Adipocyte (in vitro differentiated cells): ENCODE measurements around the gene CDC23.
"Not testable (repeated sequence)": the region's sequence is repeated elsewhere in the genome, so short reads cannot be mapped to it uniquely, and the experiment has no call there.

Source experiments
- DNase-seq: peaks from one replicate; pipeline ENCODE4 v3.0.0-alpha.2; 2015; ENCODE audit warnings: low read depth
- H3K27me3 ChIP-seq: replicated peaks from 2 replicates; pipeline ENCODE4 v1.7.0; 2013; ENCODE audit warnings: mild to moderate bottlenecking, low read length, moderate library complexity; ENCODE audit not compliant: control insufficient read depth, insufficient read depth
- H3K36me3 ChIP-seq: 2 replicates; pipeline ENCODE4 v1.7.0; 2013; ENCODE audit warnings: low read length, mild to moderate bottlenecking, moderate library complexity; ENCODE audit not compliant: control insufficient read depth, insufficient read depth, severe bottlenecking
- H3K4me1 ChIP-seq: 2 replicates; pipeline ENCODE4 v1.7.0; 2013; ENCODE audit warnings: mild to moderate bottlenecking, low read length, moderate library complexity; ENCODE audit not compliant: control insufficient read depth, insufficient read depth
- H3K4me3 ChIP-seq: 2 replicates; pipeline ENCODE4 v1.7.0; 2013; ENCODE audit warnings: mild to moderate bottlenecking, low read length, moderate library complexity
- H3K9ac ChIP-seq: 2 replicates; pipeline ENCODE4 v1.7.0; 2013; ENCODE audit warnings: mild to moderate bottlenecking, low read length, moderate library complexity
- H3K9me3 ChIP-seq: 2 replicates; pipeline ENCODE4 v1.7.0; 2013; ENCODE audit warnings: mild to moderate bottlenecking, low read length, moderate library complexity; ENCODE audit not compliant: control insufficient read depth

Gene CDC23, protein sequence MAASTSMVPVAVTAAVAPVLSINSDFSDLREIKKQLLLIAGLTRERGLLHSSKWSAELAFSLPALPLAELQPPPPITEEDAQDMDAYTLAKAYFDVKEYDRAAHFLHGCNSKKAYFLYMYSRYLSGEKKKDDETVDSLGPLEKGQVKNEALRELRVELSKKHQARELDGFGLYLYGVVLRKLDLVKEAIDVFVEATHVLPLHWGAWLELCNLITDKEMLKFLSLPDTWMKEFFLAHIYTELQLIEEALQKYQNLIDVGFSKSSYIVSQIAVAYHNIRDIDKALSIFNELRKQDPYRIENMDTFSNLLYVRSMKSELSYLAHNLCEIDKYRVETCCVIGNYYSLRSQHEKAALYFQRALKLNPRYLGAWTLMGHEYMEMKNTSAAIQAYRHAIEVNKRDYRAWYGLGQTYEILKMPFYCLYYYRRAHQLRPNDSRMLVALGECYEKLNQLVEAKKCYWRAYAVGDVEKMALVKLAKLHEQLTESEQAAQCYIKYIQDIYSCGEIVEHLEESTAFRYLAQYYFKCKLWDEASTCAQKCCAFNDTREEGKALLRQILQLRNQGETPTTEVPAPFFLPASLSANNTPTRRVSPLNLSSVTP

DNA sequence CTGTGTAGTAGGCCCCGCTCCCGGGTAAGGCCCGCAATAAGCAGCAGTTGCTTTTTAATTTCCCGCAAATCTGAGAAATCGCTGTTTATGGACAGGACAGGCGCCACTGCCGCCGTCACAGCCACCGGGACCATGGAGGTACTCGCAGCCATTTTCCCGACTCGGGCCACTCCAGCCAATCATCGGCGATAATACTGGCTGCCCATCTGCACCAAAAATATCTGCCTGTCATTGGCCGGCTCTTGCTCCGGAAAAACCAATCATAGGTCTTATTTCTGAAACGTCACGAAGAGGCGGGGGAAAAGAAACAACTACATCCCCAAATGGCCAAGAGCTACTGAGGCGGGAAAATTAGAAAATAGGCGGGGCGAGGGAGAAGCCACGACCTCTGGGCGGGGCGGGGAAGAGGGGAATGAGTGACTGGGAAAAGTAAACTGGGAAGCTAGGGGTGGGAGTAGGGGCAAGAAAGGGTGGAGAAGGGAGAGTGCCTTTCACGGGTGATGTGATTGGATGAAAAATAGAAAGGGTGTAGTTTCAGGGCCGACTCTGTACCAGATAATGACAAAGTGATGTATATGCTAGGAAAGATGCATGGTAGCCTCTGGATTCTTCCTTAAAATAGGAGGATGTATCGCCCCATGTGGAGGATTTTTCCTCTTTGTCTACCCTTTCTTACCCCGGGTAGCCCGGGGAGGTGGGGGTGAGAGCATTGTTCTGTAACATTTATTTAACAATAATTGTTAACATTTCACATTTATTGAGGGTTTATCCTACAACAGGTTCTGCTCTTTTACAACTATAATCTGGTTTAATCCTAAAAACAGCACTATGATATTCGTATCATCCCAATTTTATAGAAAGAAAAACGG lies at the start of gene CDC23:
TSS of gene CDC23 (minus strand) at position 163 of the 869 bp plus-strand sequence. CDS start at position 152, 11 bp downstream.
- peak; percentile 99 for DNase-seq
- H3K4me3 ChIP-seq = peak within 1 kb of the TSS; percentile 96

DNA sequence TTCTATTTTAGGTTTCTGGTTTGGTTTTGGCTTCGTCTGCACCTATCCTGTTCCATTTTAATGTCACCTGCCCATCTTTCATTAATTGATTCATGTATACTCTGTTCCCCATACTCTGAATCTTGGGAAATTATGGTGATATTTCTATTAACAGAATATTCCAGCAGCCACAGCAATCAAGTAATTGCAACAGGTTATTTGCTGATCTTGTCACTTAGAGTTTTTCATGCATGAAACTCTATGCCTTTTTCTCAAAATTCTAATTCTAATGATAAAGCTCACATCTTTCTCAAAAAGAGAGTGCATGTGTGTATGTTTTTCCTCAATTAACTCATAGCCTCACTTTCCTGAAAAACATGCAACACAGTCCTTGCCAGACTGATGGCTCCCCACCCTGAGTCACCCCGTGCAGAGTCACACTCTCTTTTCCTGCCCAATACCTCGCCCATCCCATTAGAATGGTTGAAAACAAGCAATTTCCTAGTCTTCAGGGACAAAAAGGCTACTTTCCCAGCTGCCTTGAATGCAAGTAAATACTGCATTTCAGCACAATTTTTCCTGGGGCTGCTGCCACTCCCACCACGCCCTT lies 45.7 kb upstream of the CDC23 start:
- Histone ChIP-seq H3K36me3 (no peaks in the 10 kb centered on the region), H3K27me3 (peaks cover 25% of the 10 kb centered on the region), H3K9ac (no peak overlapping the region), H3K9me3 (no peaks in the 10 kb centered on the region), H3K4me1 (no peaks in the 10 kb centered on the region), H3K4me3 (no peak overlapping the region)
- no peak for DNase-seq

More for the DNA sequence above, at the start of gene CDC23:
- Histone ChIP-seq H3K4me1 (peaks cover 12% of the 10 kb centered on the region), H3K9ac (peak within 1 kb of the TSS; percentile 95), H3K36me3 (no peaks in the 10 kb centered on the region), H3K9me3 (no peaks in the 10 kb centered on the region), H3K27me3 (no peaks in the 10 kb centered on the region)

DNA sequence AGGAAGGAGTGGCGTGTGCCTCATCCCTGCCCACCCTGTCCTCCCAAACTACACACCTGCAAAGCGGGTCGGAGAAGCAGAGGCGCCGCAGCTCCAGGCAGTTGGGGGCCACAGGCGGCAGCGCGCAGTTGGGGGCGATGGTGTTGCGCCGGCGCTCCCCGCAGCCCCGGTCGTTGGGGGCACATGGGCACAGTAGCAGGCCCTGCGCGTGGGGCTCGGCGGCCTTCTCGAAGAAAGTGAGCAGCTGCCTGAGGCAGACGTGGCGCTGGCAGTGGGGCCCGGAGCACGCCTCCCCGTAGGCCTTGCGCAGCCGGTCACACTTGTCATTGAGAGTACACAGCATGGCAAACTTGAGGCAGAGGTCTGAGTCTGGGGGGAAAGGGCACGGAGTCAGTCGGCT lies 44.5 kb upstream of the CDC23 start:
- no peak for DNase-seq
- Histone ChIP-seq H3K9ac (no peak overlapping the region), H3K27me3 (peaks cover 34% of the 10 kb centered on the region), H3K9me3 (no peaks in the 10 kb centered on the region), H3K4me1 (no peaks in the 10 kb centered on the region), H3K4me3 (no peak overlapping the region), H3K36me3 (no peaks in the 10 kb centered on the region)

DNA sequence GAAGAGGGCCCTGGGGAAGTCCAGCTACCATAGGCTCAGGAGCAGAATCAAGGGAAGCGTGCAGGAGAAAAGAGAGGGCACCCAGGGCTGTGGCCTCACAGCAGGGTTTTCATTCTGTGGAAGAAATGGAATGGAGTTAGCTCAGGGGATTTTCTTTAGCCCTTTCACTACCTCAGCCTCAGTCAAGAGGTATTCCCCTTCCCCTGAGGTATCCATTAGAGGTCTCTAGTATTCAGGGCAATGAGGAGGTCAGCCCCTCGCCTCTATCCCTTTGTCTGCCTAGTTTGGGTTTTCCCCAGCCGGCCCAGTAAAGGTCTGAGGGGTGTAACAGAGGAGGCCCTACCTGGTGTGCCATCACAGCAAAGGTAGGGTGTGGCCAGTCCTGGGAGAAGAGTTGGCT lies 39.8 kb upstream of the CDC23 start:
- no peak for DNase-seq
- Histone ChIP-seq H3K36me3 (no peaks in the 10 kb centered on the region), H3K4me3 (no peak overlapping the region), H3K4me1 (no peaks in the 10 kb centered on the region), H3K27me3 (peaks cover 55% of the 10 kb centered on the region), H3K9ac (no peak overlapping the region), H3K9me3 (no peaks in the 10 kb centered on the region)

DNA sequence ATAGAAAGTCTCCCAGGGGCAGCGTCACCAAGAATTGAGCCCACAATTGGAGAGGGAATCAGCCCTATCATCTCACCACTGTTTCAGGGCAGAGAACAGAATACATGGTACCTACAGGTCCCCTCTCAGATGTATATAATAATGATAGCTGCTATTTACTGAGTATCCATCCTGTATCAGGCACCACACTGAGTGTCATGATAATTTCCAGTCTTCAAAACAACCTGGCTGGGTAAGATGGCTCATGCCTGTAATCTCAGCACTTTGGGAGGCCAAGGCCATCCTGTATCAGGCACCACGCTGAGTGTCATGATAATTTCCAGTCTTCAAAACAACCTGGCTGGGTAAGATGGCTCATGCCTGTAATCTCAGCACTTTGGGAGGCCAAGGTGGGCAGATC lies 34.7 kb upstream of the CDC23 start:
- H3K27me3 ChIP-seq = peaks cover 43% of the 10 kb centered on the region
- not testable (repeated sequence) for H3K36me3 ChIP-seq, H3K4me3 ChIP-seq, H3K9me3 ChIP-seq, H3K9ac ChIP-seq, H3K4me1 ChIP-seq, DNase-seq

DNA sequence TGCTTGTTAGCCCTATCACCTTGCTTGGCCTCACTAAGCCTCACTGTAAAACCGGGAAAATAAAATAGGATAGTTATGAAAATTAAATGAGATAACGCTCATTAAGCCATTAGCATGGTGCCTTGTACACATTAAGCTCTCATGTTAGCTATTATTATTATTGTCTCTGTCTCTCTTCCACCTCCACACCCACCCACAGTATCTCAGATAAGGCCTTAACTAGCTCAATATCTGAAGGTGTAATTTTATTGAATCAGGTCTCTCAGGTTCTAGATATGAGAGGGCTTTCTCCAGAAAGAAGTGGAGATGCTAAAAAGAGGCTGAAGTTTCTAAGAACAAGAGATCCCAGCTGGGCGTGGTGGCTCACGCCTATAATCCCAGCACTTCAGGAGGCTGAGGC lies 33.7 kb upstream of the CDC23 start:
- Histone ChIP-seq H3K27me3 (peaks cover 45% of the 10 kb centered on the region), H3K9ac (no peak overlapping the region), H3K4me1 (no peaks in the 10 kb centered on the region)

DNA sequence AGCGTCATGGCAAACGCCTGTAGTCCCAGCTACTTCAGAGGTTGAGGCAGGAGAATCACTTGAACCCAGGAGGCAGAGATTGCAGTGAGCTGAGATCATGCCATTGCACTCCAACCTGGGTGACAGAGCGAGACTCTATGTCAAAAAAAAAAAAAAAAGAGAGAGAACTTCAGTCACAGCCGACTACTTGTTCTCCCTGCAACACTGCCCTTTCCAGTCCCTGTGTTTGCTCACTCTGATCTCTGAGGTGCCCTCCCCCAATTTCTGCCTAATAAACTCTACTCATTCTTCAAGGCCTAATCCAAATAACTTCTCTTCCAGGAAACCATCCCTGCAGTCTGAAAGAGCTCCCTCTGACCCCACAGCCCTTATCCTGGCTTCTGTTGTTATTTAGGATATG lies 33.2 kb upstream of the CDC23 start:
- no peaks in the 10 kb centered on the region for H3K36me3 ChIP-seq
- no peak overlapping the region for H3K4me3 ChIP-seq
- peaks cover 46% of the 10 kb centered on the region for H3K27me3 ChIP-seq
- no peaks in the 10 kb centered on the region for H3K9me3 ChIP-seq
- H3K9ac ChIP-seq = no peak overlapping the region
- H3K4me1 ChIP-seq = no peaks in the 10 kb centered on the region
- DNase-seq = no peak

More for the DNA sequence above, 33.7 kb upstream of the CDC23 start:
- H3K36me3 ChIP-seq = no peaks in the 10 kb centered on the region
- no peaks in the 10 kb centered on the region for H3K9me3 ChIP-seq
- H3K4me3 ChIP-seq = no peak overlapping the region
- DNase-seq = no peak

DNA sequence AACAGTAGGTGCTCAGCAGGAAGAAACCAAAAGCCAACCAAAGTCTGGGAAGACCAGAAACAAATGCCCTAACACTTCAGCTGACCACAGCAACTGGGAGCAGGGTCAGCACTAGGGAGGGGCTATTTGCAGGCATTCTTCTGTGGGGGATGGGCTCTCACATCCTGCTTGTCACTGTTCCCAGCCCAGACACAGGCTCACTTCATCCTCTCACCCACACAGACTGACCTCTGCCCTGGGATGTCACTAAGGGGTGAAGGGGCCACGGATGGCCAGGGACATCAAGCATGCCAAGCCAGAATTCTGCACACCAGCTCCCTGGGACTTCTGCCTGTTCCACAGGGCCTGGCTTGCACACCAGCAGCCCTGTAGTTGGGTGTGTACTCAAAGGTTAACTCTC lies 32.6 kb upstream of the CDC23 start:
- Histone ChIP-seq H3K9ac (no peak overlapping the region), H3K4me3 (no peak overlapping the region), H3K27me3 (peaks cover 48% of the 10 kb centered on the region), H3K4me1 (no peaks in the 10 kb centered on the region), H3K36me3 (no peaks in the 10 kb centered on the region), H3K9me3 (no peaks in the 10 kb centered on the region)
- no peak for DNase-seq

DNA sequence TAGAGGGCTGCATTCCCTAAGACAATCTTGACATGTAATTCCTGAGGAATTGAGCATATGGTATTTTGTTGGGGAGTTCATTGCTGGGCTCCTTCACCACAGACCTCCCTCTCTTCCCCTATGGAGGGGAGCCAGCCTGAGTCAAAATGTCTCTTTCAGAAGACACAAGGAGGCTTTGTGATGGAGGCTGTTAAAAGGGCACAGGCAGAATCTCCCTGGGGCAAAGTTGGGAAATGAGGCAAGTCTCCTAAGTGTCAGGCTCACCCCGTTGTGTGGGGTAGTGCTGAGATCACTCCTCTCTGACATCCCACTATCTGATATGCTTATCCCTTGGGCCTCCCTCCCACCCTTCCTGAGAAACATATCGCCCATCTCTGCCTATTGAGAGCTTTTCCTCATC lies 30.7 kb upstream of the CDC23 start:
- H3K4me1 ChIP-seq = no peaks in the 10 kb centered on the region
- peaks cover 58% of the 10 kb centered on the region for H3K27me3 ChIP-seq
- no peak overlapping the region for H3K4me3 ChIP-seq
- H3K36me3 ChIP-seq = no peaks in the 10 kb centered on the region
- no peak overlapping the region for H3K9ac ChIP-seq
- H3K9me3 ChIP-seq = peaks cover 7% of the 10 kb centered on the region
- no peak for DNase-seq

DNA sequence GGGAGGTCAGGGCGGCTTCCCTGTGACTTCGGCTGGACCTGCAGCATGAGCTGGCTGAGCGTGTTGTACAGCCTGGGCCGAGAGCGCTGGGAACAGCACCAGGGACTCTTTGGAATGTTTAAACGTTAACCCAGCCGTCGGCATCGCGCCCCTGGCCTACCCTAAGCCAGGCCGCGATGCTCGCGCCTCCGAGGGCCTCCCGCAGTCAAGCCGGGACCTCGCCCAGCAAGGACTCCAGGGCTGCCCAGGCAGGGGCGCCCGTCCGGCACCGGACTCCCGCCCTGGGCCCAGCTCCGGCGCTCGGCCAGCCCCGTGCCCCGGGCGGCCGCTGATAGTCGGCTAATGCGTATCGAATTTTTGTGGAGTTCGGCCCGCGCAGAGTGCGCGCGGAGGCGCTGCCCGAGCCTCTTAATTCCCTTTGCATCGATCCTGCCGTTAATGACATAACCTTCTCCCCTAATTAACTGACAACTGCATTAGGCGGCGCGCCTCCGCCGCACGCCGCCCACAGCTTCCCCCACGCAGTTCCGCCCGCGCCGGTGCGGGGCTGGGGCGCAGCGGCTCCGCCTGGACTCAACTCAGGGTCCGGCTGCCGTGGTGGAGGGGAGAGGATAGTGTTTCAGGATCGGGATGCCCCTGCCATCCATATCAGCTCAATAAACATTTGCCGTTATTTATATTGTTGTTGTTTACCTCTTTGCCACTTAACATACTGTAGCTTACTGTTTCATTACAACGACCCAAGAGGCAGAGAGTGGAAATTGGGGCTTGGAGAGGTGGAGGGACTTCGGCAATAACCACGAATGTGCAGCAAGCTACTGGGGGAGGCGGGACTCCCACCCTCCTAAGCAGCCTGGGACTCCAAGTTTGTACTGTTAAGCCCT lies 28.8 kb upstream of the CDC23 start:
- H3K36me3 ChIP-seq = no peaks in the 10 kb centered on the region
- no peaks in the 10 kb centered on the region for H3K4me1 ChIP-seq
- peak overlapping the region; percentile 76 for H3K4me3 ChIP-seq
- peaks cover 7% of the 10 kb centered on the region for H3K9me3 ChIP-seq
- H3K9ac ChIP-seq = peak overlapping the region; percentile 57
- peak; percentile 40 for DNase-seq
- peaks cover 65% of the 10 kb centered on the region for H3K27me3 ChIP-seq
